Mucosa of rectum (tissue), 2 donors: ENCODE data around the gene POLR2E.
A peak's percentile ranks its signal among the peaks of the same experiment; 100 is the strongest.

Experiments
- H3K27ac ChIP-seq, 2 donors: one replicate each; pipeline ENCODE4 v1.7.0; 2013; ENCODE audit warnings: inconsistent platforms in 2 of 2, low read depth in 2 of 2, low read length in 2 of 2
- H3K27me3 ChIP-seq, 2 donors: one replicate each; pipeline ENCODE4 v1.7.0; 2013; ENCODE audit warnings: low read length in 2 of 2; ENCODE audit not compliant: control insufficient read depth in 2 of 2, insufficient read depth in 2 of 2
- H3K36me3 ChIP-seq, 2 donors: one replicate each; pipeline ENCODE4 v1.7.0; 2013; ENCODE audit warnings: low read length in 2 of 2; ENCODE audit not compliant: control insufficient read depth in 2 of 2, insufficient read depth in 2 of 2
- H3K4me1 ChIP-seq, 2 donors: one replicate each; pipeline ENCODE4 v1.7.0; 2013; ENCODE audit warnings: low read length in 2 of 2, mild to moderate bottlenecking in 1 of 2; ENCODE audit not compliant: control insufficient read depth in 2 of 2, insufficient read depth in 2 of 2
- H3K4me3 ChIP-seq, 2 donors: one replicate each; pipeline ENCODE4 v1.7.0; 2013; ENCODE audit warnings: low read length in 2 of 2
- H3K9ac ChIP-seq, 2 donors: one replicate each; pipeline ENCODE4 v1.7.0; 2013; ENCODE audit warnings: low read length in 2 of 2, low read depth in 1 of 2, mild to moderate bottlenecking in 1 of 2
- H3K9me3 ChIP-seq, 2 donors: one replicate each; pipeline ENCODE4 v1.7.0; 2013; ENCODE audit warnings: low read length in 2 of 2; ENCODE audit not compliant: control insufficient read depth in 2 of 2
- donor health status: healthy.
- donor health status: Normal muscosa, but diverticular disease.

Gene POLR2E

DNA sequence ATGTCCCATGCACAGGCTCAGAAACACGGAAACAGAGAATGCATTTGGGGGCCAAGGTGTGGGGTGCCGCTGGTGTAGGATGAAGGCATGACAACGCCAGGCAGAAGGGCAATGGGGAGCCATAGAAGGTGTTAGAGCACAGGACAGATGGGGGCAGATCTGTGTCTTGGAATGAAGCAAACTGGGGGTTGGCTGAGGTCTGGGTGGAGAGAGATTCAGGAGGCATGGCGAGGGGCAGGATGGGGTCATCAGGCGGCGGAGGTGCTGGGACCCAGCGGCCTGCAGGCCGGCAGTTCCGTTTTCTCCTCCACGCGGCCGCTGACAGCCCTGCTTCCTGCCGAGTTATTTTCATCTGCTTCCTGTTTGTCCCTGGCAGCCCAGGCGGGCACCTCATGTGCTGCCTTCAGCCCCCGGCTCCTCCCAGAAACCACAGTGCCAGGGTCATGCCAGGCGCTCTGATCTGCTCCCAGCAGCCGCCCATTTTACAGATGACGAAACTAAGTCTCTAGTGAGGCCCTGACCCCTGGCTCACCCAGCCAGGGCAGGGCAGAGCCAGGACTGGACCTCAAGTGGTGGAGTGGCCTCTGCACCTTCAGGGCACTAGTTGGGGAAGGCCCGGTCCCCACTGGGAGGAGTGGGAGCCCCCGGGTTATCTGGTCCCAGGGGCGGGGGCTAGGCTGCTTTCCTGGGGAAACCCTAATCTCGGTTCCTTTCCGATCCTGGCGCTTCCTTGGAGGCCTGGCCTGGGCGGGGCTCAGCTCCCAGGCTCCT, 26.0 kb downstream of the POLR2E start:
- Histone ChIP-seq H3K27ac (peak overlapping the region; percentile 38 to 80), H3K4me3 (peak overlapping the region; percentile 31 to 70), H3K9ac (peak overlapping the region; percentile 37 to 47), H3K36me3 (no peaks in the 10 kb centered on the region), H3K4me1 (peaks cover 30 to 41% of the 10 kb centered on the region in 2 donors), H3K9me3 (no peaks in the 10 kb centered on the region), H3K27me3 (peaks cover 5 to 41% of the 10 kb centered on the region in 2 donors)

DNA sequence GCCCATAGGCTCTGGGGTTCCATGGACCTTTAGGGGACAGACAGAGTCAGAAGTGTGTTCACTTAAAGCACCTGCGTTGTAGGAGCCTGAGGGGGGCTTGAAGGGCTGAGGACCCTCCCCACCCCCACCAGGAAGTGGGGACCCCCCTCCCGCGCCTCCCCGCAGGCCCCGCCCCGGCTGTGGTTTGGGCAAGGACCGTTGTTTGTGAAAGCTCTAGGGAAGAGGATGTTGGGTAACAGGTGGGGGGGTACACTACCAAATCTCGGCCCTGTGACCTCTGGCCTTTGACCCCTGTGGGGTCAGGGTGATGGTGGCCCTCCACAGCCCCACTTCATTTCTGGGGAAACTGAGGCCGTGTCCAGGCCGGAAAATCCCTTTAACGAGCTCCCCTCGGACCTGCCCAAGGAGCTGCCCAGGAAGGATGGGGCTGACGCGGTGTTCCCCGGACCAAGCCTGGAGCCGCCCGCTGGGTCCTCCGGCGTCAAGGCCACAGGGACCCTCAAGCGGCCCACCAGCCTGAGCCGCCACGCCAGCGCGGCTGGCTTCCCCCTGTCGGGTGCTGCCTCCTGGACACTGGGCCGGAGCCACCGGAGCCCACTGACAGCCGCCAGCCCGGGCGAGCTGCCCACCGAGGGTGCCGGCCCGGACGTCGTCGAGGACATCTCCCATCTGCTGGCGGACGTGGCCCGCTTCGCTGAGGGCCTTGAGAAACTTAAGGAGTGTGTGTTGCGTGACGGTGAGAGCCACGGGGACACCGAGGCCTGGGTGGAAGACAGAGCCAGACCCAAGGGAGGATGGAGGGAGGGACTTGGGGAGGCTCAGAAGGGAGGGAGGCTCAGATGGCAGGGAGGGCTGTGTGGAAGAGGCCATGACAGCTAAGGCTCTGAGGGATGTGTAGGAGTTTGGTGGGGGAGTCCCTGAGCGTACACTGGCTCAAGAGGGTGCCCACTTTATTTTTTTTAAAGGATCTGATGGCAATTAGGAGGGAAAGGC, 26.9 kb downstream of the POLR2E start:
- no peaks in the 10 kb centered on the region for H3K36me3 ChIP-seq
- H3K27me3 ChIP-seq: peaks cover 5 to 38% of the 10 kb centered on the region in 2 donors
- H3K9me3 ChIP-seq: no peaks in the 10 kb centered on the region
- H3K4me1 ChIP-seq: peaks cover 32 to 39% of the 10 kb centered on the region in 2 donors
- H3K4me3 ChIP-seq: peak overlapping the region; percentile 53 to 70
- H3K9ac ChIP-seq: peak overlapping the region; percentile 37 to 47
- peak overlapping the region; percentile 38 to 80 for H3K27ac ChIP-seq

GRCh38 chr19:1067341-1067957, 27.7 kb downstream of the POLR2E start:
- Histone ChIP-seq H3K4me1 (peaks cover 30 to 39% of the 10 kb centered on the region in 2 donors), H3K27ac (peak overlapping the region; percentile 38 to 80), H3K9ac (peak overlapping the region; percentile 47 to 55)

DNA sequence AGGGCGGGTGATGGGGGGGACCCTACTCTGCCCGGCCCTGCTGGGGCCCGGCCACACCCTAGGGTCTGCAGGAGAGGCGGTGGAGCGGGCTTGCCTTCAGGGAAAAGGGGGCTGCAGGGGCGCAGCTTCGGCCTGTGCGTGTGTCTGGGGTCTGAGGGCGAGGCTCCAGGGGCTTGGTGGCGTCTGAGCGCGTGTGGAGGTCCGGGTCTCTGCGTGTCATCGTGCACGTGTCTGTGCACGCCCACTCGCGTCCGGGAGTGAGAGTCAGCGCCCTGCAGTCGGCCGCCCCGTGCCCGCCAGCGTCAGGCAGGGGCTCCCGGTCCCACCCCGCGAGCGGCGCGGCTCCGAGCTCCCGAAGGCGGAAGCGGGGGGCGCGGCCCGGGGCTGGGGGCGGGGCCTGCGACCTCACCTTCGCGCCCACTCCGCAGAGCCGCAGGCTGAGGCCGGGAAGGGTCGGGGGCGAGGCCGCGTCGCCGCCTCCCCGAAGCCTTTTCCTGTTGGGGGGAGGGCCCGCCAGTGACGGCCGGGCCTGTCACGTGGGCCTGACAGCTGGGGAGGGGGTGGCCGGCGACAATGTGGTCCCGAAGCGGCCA, 28.3 kb downstream of the POLR2E start, which contains the start of gene ARHGAP45:
Gene ARHGAP45 (plus strand): TSS at position 420 of the 593 bp plus-strand sequence. CDS start 239 bp downstream, outside the sequence.
- Histone ChIP-seq H3K4me3 (peak within 1 kb of the TSS; percentile 53 to 59), H3K9ac (peak within 1 kb of the TSS; percentile 47 to 55), H3K4me1 (peaks cover 30 to 39% of the 10 kb centered on the region in 2 donors), H3K27me3 (peaks cover 5 to 34% of the 10 kb centered on the region in 2 donors), H3K9me3 (no peaks in the 10 kb centered on the region), H3K27ac (peak within 1 kb of the TSS; percentile 57 to 80), H3K36me3 (no peaks in the 10 kb centered on the region)

More at GRCh38 chr19:1067341-1067957, 27.7 kb downstream of the POLR2E start:
- peaks cover 5 to 38% of the 10 kb centered on the region in 2 donors for H3K27me3 ChIP-seq
- no peaks in the 10 kb centered on the region for H3K9me3 ChIP-seq
- peak overlapping the region; percentile 44 to 53 for H3K4me3 ChIP-seq
- no peaks in the 10 kb centered on the region for H3K36me3 ChIP-seq

- Histone ChIP-seq H3K4me3 (peak overlapping the region; percentile 53 to 59), H3K27ac (peak overlapping the region; percentile 57 to 80), H3K36me3 (no peaks in the 10 kb centered on the region), H3K4me1 (peaks cover 30 to 39% of the 10 kb centered on the region in 2 donors), H3K27me3 (peaks cover 5 to 31% of the 10 kb centered on the region in 2 donors), H3K9me3 (no peaks in the 10 kb centered on the region), H3K9ac (peak overlapping the region in 1 of 2 donors; percentile 55)
These were observed 28.9 kb downstream of the POLR2E start for GRCh38 chr19:1066251-1066747.

DNA sequence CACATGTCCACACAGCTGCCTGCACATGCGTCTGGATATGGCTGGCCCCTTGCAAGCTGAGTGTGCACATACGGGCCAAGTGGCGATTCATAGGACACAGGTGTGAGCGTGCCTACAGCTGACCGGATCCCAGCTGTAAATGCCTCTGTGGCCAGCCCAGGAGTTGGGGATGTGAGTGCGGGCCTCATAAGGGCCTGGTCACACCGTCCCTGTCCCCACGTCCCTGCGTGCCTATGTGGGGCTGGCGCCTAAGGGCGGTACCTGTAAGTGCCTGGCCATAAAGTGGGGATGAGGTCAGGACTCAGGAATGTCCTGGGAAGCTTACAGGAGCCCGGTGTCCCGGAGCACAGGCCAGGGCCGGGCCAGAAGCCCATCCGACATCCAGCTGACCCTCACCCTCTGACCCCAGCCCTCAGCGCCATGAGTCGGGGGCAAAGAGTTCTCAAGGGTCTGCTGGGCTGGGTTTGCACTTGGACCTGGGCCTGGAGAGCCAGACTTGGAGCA, 29.5 kb downstream of the POLR2E start:
- Histone ChIP-seq H3K9ac (peak overlapping the region in 1 of 2 donors; percentile 27), H3K27ac (peak overlapping the region; percentile 40 to 57), H3K36me3 (no peaks in the 10 kb centered on the region), H3K27me3 (peaks cover 5 to 28% of the 10 kb centered on the region in 2 donors), H3K9me3 (no peaks in the 10 kb centered on the region), H3K4me1 (peaks cover 30 to 39% of the 10 kb centered on the region in 2 donors), H3K4me3 (peak overlapping the region; percentile 26 to 59)

- Histone ChIP-seq H3K4me1 (peaks cover 30 to 39% of the 10 kb centered on the region in 2 donors), H3K9me3 (no peaks in the 10 kb centered on the region), H3K9ac (peak overlapping the region in 1 of 2 donors; percentile 43), H3K27me3 (peaks cover 5 to 24% of the 10 kb centered on the region in 2 donors), H3K4me3 (peak overlapping the region; percentile 0 to 26), H3K36me3 (no peaks in the 10 kb centered on the region), H3K27ac (peak overlapping the region; percentile 40 to 54)
These were observed 30.2 kb downstream of the POLR2E start for GRCh38 chr19:1064661-1065605.

GRCh38 chr19:1063909-1064660, 31.1 kb downstream of the POLR2E start:
- peaks cover 26 to 34% of the 10 kb centered on the region in 2 donors for H3K4me1 ChIP-seq
- H3K27ac ChIP-seq: no peak overlapping the region
- no peaks in the 10 kb centered on the region for H3K36me3 ChIP-seq
- H3K9me3 ChIP-seq: no peaks in the 10 kb centered on the region
- H3K4me3 ChIP-seq: peak overlapping the region in 1 of 2 donors; percentile 26
- peaks cover 5 to 17% of the 10 kb centered on the region in 2 donors for H3K27me3 ChIP-seq
- peak overlapping the region in 1 of 2 donors; percentile 43 for H3K9ac ChIP-seq
